Measurements from ENCODE around the gene GSC2. TPM values are rescaled to one million over a fixed set of nuclear protein-coding genes. Genes with fewer than 3 reads are reported as not detected.

The GSC2 gene
- total and polyA plus RNA-seq, 4 donors, result not detected

GRCh38 chr22:19179497-19180048 lies 29.5 kb upstream of the GSC2 start:
- Histone ChIP-seq H3K36me3 (ENCODE audit: control insufficient read depth in 4 of 4, insufficient read depth in 3 of 4, low read depth in 1 of 4, low read length in 3 of 4) (no peaks in the 10 kb centered on the region), H3K4me1 (ENCODE audit: control insufficient read depth in 4 of 4, insufficient read depth in 4 of 4, low read length in 3 of 4) (peaks cover 12 to 51% (median 39%) of the 10 kb centered on the region in 4 donors), H3K9me3 (ENCODE audit: control insufficient read depth in 4 of 4, low read length in 3 of 4) (no peaks in the 10 kb centered on the region), H3K9ac (ENCODE audit: low read depth in 1 of 2, low read length in 2 of 2) (peak overlapping the region; percentile 23 to 77), H3K27me3 (ENCODE audit: control insufficient read depth in 4 of 4, insufficient read depth in 4 of 4, low read length in 3 of 4) (no peaks in the 10 kb centered on the region), H3K4me3 (ENCODE audit: low read depth in 1 of 3, low read length in 3 of 3) (peak overlapping the region; percentile 44 to 84 (median 79)), H3K27ac (ENCODE audit: low read depth in 1 of 2, low read length in 2 of 2) (peak overlapping the region; percentile 81)
- peak; percentile 67 for DNase-seq (ENCODE audit: low spot score)
- 21% methylated on average over 15 of the region's 15 CpGs for WGBS
- peak; percentile 89 to 90 for TF ChIP-seq RAD21 (IDR thresholded peaks at IDR 0.05)
- TF ChIP-seq JUND (IDR thresholded peaks at IDR 0.05), result no peak
- peak; percentile 29 for TF ChIP-seq HNF4G (IDR thresholded peaks at IDR 0.05)
- TF ChIP-seq CTCF (IDR thresholded peaks at IDR 0.05; ENCODE audit: low read depth, low read length, missing input control), result peak; percentile 63
- TF ChIP-seq RXRA (IDR thresholded peaks at IDR 0.05), result peak in 1 of 2 donors; percentile 24
- TF ChIP-seq HNF4A (conservative IDR thresholded peaks at IDR 0.05), result peak in 1 of 2 donors; percentile 28

- peak within 1 kb of the TSS; percentile 62 to 84 (median 79) for H3K4me3 ChIP-seq (ENCODE audit: low read depth in 1 of 3, low read length in 3 of 3)
- peak; percentile 95 for DNase-seq (ENCODE audit: low spot score)
- under 1% methylated on average over 86 of the region's 86 CpGs for WGBS
- no peaks in the 10 kb centered on the region for H3K9me3 ChIP-seq (ENCODE audit: control insufficient read depth in 4 of 4, low read length in 3 of 4)
- TF ChIP-seq YY1 (IDR thresholded peaks at IDR 0.05), result no peak
- TF ChIP-seq MAX (IDR thresholded peaks at IDR 0.05), result no peak
- TF ChIP-seq ZBTB33 (IDR thresholded peaks at IDR 0.05), result no peak
- no peak for TF ChIP-seq RXRA (IDR thresholded peaks at IDR 0.05)
- peak; percentile 24 for TF ChIP-seq REST (IDR thresholded peaks at IDR 0.05)
- no peak for TF ChIP-seq ATF3 (IDR thresholded peaks at IDR 0.05)
- no peak for TF ChIP-seq EGR1 (IDR thresholded peaks at IDR 0.05; ENCODE audit: low read depth in 2 of 2)
- no peak for TF ChIP-seq JUND (IDR thresholded peaks at IDR 0.05)
- no peak for TF ChIP-seq GABPA (IDR thresholded peaks at IDR 0.05 in 1 of 2, conservative IDR thresholded peaks at IDR 0.05 in 1 of 2)
- TF ChIP-seq NR2F2 (IDR thresholded peaks at IDR 0.05), result no peak
- TF ChIP-seq HNF4G (IDR thresholded peaks at IDR 0.05), result no peak
- TF ChIP-seq CTCF (IDR thresholded peaks at IDR 0.05; ENCODE audit: low read depth, low read length, missing input control), result no peak
- TF ChIP-seq SP1 (IDR thresholded peaks at IDR 0.05), result peak; percentile 34
- no peak for TF ChIP-seq FOXA1 (IDR thresholded peaks at IDR 0.05)
- TF ChIP-seq RAD21 (IDR thresholded peaks at IDR 0.05), result no peak
- TF ChIP-seq TAF1 (conservative IDR thresholded peaks at IDR 0.05), result no peak
- no peak for TF ChIP-seq FOXA2 (IDR thresholded peaks at IDR 0.05)
- peak in 1 of 2 donors; percentile 20 for TF ChIP-seq HNF4A (conservative IDR thresholded peaks at IDR 0.05)
- H3K4me1 ChIP-seq (ENCODE audit: control insufficient read depth in 4 of 4, insufficient read depth in 4 of 4, low read length in 3 of 4), result peaks cover 14 to 58% (median 46%) of the 10 kb centered on the region in 4 donors
- peak within 1 kb of the TSS; percentile 62 to 77 for H3K9ac ChIP-seq (ENCODE audit: low read depth in 1 of 2, low read length in 2 of 2)
- H3K36me3 ChIP-seq (ENCODE audit: control insufficient read depth in 4 of 4, insufficient read depth in 3 of 4, low read depth in 1 of 4, low read length in 3 of 4), result no peaks in the 10 kb centered on the region
- peak within 1 kb of the TSS; percentile 81 to 90 for H3K27ac ChIP-seq (ENCODE audit: low read depth in 1 of 2, low read length in 2 of 2)
- no peaks in the 10 kb centered on the region for H3K27me3 ChIP-seq (ENCODE audit: control insufficient read depth in 4 of 4, insufficient read depth in 4 of 4, low read length in 3 of 4)
Observed at GRCh38 chr22:19178657-19179496, 28.8 kb upstream of the GSC2 start, which contains the start of gene SLC25A1. Gene SLC25A1, minus strand, starts transcription at chr22:19178736. Its CDS starts 63 bp downstream, at chr22:19178673.

All from liver (tissue), 9 donors.